Measurements from ENCODE around the gene ZNF831.

DNA sequence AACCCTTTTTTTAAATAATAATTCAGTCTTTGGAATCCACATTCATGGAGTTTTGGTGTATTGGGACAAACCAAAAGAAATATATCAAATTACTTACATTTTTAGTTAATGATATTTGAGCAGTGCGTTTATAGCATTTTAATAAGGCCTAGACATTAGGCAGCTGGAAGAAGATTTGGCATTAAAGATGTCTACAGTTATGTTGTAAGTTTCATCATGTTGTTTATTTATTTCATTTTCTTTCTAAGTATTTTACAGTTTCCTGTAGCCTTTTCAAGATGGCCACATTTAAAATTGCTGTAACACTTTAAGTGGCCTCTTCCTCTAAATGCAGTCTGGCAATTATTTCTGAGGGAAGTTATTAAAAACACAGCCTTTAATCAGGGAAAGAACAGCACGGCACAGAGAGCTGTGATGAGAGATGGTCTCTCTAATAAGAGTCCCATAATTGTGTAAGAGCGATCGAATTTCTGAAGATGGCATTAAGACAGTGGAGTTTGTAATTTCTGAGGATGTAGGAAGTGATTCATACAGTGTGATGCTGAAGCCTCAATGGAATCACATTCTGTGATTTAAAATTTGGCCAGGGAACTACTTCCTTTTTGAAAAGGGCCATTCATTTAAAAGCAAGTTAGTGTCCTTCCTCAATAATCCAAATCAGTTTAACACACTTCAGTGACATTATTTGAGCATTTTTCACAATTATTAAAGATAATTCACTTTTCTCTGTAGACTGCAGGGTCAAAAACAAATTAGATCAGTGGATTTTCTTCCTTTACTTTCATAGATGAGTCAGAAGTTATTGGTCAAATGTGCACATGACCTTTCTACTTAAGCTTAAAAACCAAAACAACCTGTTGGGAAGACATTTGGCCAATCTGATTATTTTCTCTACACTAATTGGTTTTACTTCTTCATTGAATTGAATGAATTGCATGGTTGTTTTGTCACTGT, 84.4 kb downstream of the ZNF831 start:
- TF ChIP-seq EZH2 (IDR thresholded peaks at IDR 0.05; ENCODE audit: borderline replicate concordance, low read length): no peak
- TF ChIP-seq, protein P1, sequence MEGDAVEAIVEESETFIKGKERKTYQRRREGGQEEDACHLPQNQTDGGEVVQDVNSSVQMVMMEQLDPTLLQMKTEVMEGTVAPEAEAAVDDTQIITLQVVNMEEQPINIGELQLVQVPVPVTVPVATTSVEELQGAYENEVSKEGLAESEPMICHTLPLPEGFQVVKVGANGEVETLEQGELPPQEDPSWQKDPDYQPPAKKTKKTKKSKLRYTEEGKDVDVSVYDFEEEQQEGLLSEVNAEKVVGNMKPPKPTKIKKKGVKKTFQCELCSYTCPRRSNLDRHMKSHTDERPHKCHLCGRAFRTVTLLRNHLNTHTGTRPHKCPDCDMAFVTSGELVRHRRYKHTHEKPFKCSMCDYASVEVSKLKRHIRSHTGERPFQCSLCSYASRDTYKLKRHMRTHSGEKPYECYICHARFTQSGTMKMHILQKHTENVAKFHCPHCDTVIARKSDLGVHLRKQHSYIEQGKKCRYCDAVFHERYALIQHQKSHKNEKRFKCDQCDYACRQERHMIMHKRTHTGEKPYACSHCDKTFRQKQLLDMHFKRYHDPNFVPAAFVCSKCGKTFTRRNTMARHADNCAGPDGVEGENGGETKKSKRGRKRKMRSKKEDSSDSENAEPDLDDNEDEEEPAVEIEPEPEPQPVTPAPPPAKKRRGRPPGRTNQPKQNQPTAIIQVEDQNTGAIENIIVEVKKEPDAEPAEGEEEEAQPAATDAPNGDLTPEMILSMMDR (conservative IDR thresholded peaks at IDR 0.05 in 1 of 2, IDR thresholded peaks at IDR 0.05 in 1 of 2; ENCODE audit: extremely low read depth in 1 of 2, insufficient read depth in 1 of 2, low read depth in 1 of 2, low read length in 2 of 2): no peak

Data from mammary epithelial cell (primary cell).